OCI-LY3 (cell line): Measurements from ENCODE around the gene COL8A2.

ENCODE experiments used
- CTCF ChIP-seq: fragments of 200-600, 300-600 bp; sonication (generic); IDR thresholded peaks from 2 replicates; pipeline ENCODE4 v1.5.1; 2014; ENCODE audit warnings: antibody characterized with exemption, low read length, low read depth
- EZH2phosphoT487 ChIP-seq: fragments of 200-600 bp; shearing (Covaris generic); IDR thresholded peaks from 2 replicates; pipeline ENCODE4 v1.6.1; 2018; ENCODE audit warnings: antibody characterized with exemption, mixed run types, low read depth

GRCh38 chr1:36165145-36165544 is 40.1 kb upstream of the COL8A2 start:
- TF ChIP-seq CTCF (no peak), EZH2phosphoT487 (no peak)
